Measurements from ENCODE around the gene PPP6R1. TPM values are rescaled to one million over a fixed set of nuclear protein-coding genes. Genes with fewer than 3 reads are reported as not detected.

The PPP6R1 gene
- total RNA-seq, 1 donor = 38.9 TPM

DNA sequence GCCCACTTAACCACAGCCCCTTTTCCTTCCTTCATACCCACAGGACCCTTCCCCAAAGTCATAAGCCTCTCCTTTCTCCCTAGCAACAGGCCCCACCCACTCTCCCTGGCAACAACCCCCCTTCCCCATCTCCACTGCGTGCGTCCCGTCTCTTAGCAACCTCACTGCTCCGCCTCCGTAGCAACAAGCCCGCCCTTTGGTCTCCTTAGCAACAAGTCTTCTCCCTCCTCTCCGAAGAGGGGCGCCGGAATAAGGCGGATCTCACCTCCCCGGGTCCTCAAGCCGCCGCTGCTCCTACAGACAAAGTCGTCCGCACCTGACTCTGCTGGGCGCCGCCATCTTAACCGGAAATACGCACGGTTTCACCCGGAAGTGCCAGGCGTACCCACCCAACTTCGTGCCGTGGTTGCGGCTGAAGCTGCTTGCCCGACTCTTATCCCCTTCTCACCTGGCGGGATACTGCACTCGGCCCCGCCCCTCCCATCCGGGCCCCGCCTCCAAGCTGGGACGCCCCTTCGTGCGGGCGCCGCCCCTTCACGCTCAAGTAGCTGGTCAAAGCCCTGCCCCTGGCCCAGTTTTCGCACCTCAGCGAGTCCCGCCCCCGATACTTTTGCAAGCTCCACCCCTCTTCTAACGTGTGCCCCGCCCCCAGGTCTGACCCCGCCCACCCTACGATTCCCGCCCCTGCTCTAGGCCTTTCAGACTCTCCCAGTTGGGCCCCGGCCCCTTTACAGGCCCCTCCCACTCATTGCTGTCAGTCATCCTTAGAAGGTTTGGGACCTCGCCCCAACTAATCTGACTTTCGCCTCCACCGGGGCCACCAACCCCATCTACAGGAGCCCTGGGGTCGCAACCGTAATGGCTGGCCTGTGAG is 21.2 kb upstream of the PPP6R1 start, which contains the start of gene HSPBP1:
TSS of gene HSPBP1 (minus strand) at position 341 of the 874 bp plus-strand sequence. CDS start 502 bp downstream, outside the sequence.
- TF ChIP-seq, protein P1, sequence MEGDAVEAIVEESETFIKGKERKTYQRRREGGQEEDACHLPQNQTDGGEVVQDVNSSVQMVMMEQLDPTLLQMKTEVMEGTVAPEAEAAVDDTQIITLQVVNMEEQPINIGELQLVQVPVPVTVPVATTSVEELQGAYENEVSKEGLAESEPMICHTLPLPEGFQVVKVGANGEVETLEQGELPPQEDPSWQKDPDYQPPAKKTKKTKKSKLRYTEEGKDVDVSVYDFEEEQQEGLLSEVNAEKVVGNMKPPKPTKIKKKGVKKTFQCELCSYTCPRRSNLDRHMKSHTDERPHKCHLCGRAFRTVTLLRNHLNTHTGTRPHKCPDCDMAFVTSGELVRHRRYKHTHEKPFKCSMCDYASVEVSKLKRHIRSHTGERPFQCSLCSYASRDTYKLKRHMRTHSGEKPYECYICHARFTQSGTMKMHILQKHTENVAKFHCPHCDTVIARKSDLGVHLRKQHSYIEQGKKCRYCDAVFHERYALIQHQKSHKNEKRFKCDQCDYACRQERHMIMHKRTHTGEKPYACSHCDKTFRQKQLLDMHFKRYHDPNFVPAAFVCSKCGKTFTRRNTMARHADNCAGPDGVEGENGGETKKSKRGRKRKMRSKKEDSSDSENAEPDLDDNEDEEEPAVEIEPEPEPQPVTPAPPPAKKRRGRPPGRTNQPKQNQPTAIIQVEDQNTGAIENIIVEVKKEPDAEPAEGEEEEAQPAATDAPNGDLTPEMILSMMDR (IDR thresholded peaks at IDR 0.05; ENCODE audit: insufficient read depth, low read depth, low read length) = no peak
- peak within 1 kb of the TSS; percentile 85 for H3K4me3 ChIP-seq (ENCODE audit: low read depth, low read length)
- DNase-seq (ENCODE audit: low read depth) = peak; percentile 94

DNA sequence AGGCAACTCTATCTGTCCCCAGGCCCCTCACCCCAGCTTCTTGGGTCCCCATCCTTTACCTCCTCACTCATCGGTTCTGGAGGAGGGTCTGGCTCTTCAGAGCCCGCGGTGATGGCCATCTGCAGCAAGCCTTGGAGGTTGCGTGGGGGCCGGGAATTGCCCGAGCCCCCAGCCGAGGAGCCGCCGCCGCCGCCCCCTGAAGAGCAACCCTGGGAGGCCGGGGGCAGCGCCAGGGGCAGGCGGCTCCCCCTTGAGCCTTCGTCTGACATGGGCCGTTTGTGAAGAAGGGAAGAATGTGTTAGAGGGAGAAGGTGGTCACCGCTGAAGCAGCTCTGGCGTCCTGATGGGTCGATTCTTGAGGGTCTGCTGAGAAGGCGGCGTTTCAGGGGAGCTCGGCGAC is 20.5 kb upstream of the PPP6R1 start:
- no peak for DNase-seq (ENCODE audit: low read depth)
- peak overlapping the region; percentile 85 for H3K4me3 ChIP-seq (ENCODE audit: low read depth, low read length)
- TF ChIP-seq, protein P1 (IDR thresholded peaks at IDR 0.05; ENCODE audit: insufficient read depth, low read depth, low read length) = no peak

GRCh38 chr19:55278391-55279135 is 19.7 kb upstream of the PPP6R1 start:
- DNase-seq (ENCODE audit: low read depth) = no peak
- TF ChIP-seq, protein P1 (IDR thresholded peaks at IDR 0.05; ENCODE audit: insufficient read depth, low read depth, low read length) = no peak
- no peak overlapping the region for H3K4me3 ChIP-seq (ENCODE audit: low read depth, low read length)

DNA sequence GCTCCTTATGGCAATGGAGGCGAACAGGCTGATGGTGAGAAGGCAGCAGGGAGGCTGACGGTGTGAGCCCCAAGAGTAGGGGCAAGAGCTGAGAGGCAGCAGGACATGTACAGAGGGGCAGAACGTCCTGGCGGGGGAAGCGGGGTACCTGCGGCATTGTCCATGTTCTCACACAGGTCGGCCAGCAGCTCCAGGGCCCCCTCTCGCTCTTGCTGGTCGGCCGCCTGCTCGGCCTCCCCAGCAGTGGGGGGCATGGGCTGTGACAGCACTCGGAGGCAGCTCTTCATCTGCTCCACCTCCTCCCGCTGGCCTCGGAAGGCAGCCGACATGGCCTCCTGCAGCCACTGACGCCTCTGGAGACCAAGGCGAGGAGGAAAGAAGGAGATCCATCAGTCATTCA is 18.7 kb upstream of the PPP6R1 start:
- TF ChIP-seq, protein P1 (IDR thresholded peaks at IDR 0.05; ENCODE audit: insufficient read depth, low read depth, low read length) = no peak
- DNase-seq (ENCODE audit: low read depth) = no peak

GRCh38 chr19:55276720-55277430 is 18.1 kb upstream of the PPP6R1 start:
- DNase-seq (ENCODE audit: low read depth) = no peak
- TF ChIP-seq, protein P1 (IDR thresholded peaks at IDR 0.05; ENCODE audit: insufficient read depth, low read depth, low read length) = no peak
- H3K4me3 ChIP-seq (ENCODE audit: low read depth, low read length) = no peak overlapping the region

More for the DNA sequence above, 18.7 kb upstream of the PPP6R1 start:
- no peak overlapping the region for H3K4me3 ChIP-seq (ENCODE audit: low read depth, low read length)

All from fibroblast of villous mesenchyme (primary cell).